ENCODE data around the gene CD6. TPM values are rescaled to one million over a fixed set of nuclear protein-coding genes. Genes with fewer than 3 reads are reported as not detected.

Gene CD6
- polyA plus RNA-seq, 2 of the 4 experiments (the other 2 are of a cell fraction): 0.06 TPM

DNA sequence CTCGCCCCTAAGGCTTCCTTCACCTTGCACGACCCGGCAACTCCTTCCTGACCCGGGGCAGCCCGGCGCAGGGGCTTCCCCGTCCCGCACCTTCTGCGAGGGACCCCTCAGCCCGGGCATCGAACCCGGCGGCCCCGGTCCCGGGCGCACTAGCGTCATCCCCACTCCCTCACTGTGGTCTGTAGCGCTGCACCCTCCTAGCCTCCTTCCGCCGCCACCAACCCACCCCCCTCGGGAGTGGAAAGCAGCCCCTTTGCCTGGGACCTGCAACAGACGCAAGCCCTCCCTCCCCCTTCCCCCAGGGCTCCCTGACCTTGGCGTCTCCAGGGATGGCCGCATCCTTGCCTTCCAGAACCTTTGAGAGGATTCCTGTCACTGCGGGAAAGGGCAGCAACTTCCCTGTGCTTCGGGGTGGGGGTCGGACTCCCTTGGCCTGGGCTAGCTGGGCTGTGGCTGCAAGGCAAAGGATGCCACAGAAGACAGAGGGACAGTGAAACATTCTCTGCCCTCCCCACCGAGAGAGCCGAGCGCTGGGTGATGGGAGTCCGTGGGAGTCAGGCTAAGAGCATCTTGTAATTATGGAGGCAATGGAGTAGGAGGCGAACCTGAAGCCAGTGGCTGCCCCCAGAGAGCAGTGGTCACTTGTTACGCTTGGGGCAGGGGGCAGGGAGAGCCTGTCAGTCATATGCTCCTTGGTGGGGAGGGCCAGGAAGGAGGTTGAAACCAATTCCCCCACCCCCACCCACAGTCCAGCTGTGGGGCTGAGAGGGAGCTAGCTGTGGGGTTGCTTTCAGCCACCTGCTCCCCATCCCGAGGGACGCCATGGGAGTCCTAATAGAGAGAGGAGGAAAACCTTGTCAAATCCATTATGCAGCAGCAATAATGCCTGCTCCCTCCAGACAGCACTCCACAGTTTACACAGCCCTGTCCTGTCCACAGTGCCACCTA, 46.3 kb upstream of the CD6 start:
- Histone ChIP-seq H3K4me2 (peak overlapping the region; percentile 90), H3K27ac (peak overlapping the region; percentile 82 to 97), H3K4me1 (peaks cover 20% of the 10 kb centered on the region), H3K4me3 (peak overlapping the region; percentile 70), H3K9me3 (no peaks in the 10 kb centered on the region)
- CTCF ChIA-PET: interaction anchor here (0.6 to 2.2 kb wide), 2 partner anchors 44 to 228 kb away, joined by 3 to 5 read pairs; no protein-coding TSS in a partner anchor
- TF ChIP-seq, protein P1, sequence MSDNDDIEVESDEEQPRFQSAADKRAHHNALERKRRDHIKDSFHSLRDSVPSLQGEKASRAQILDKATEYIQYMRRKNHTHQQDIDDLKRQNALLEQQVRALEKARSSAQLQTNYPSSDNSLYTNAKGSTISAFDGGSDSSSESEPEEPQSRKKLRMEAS (IDR thresholded peaks at IDR 0.05): no peak
- TF ChIP-seq, protein P2, sequence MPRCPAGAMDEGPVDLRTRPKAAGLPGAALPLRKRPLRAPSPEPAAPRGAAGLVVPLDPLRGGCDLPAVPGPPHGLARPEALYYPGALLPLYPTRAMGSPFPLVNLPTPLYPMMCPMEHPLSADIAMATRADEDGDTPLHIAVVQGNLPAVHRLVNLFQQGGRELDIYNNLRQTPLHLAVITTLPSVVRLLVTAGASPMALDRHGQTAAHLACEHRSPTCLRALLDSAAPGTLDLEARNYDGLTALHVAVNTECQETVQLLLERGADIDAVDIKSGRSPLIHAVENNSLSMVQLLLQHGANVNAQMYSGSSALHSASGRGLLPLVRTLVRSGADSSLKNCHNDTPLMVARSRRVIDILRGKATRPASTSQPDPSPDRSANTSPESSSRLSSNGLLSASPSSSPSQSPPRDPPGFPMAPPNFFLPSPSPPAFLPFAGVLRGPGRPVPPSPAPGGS (IDR thresholded peaks at IDR 0.05): no peak
- TF ChIP-seq HOXB13 (CRISPR knock-in tag; IDR thresholded peaks at IDR 0.05; ENCODE audit: low read depth): no peak
- TF ChIP-seq CBX8 (IDR thresholded peaks at IDR 0.05): no peak
- TF ChIP-seq, protein P3, sequence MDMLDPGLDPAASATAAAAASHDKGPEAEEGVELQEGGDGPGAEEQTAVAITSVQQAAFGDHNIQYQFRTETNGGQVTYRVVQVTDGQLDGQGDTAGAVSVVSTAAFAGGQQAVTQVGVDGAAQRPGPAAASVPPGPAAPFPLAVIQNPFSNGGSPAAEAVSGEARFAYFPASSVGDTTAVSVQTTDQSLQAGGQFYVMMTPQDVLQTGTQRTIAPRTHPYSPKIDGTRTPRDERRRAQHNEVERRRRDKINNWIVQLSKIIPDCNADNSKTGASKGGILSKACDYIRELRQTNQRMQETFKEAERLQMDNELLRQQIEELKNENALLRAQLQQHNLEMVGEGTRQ (IDR thresholded peaks at IDR 0.05): no peak
- TF ChIP-seq EHF (CRISPR knock-in tag; IDR thresholded peaks at IDR 0.05): no peak
- TF ChIP-seq, protein P4, sequence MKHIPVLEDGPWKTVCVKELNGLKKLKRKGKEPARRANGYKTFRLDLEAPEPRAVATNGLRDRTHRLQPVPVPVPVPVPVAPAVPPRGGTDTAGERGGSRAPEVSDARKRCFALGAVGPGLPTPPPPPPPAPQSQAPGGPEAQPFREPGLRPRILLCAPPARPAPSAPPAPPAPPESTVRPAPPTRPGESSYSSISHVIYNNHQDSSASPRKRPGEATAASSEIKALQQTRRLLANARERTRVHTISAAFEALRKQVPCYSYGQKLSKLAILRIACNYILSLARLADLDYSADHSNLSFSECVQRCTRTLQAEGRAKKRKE (CRISPR knock-in tag; IDR thresholded peaks at IDR 0.05; ENCODE audit: low read depth): no peak
- TF ChIP-seq BHLHE40 (IDR thresholded peaks at IDR 0.05; ENCODE audit: low read depth, low read length): no peak
- TF ChIP-seq, protein P5, sequence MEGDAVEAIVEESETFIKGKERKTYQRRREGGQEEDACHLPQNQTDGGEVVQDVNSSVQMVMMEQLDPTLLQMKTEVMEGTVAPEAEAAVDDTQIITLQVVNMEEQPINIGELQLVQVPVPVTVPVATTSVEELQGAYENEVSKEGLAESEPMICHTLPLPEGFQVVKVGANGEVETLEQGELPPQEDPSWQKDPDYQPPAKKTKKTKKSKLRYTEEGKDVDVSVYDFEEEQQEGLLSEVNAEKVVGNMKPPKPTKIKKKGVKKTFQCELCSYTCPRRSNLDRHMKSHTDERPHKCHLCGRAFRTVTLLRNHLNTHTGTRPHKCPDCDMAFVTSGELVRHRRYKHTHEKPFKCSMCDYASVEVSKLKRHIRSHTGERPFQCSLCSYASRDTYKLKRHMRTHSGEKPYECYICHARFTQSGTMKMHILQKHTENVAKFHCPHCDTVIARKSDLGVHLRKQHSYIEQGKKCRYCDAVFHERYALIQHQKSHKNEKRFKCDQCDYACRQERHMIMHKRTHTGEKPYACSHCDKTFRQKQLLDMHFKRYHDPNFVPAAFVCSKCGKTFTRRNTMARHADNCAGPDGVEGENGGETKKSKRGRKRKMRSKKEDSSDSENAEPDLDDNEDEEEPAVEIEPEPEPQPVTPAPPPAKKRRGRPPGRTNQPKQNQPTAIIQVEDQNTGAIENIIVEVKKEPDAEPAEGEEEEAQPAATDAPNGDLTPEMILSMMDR (IDR thresholded peaks at IDR 0.05): no peak
- no peak for TF ChIP-seq SREBF2 (IDR thresholded peaks at IDR 0.05)
- TF ChIP-seq MYC (IDR thresholded peaks at IDR 0.05; ENCODE audit: borderline replicate concordance, low read length): no peak
- no peak for TF ChIP-seq POLR2A (IDR thresholded peaks at IDR 0.05; ENCODE audit: low read length)
- TF ChIP-seq, protein P6, sequence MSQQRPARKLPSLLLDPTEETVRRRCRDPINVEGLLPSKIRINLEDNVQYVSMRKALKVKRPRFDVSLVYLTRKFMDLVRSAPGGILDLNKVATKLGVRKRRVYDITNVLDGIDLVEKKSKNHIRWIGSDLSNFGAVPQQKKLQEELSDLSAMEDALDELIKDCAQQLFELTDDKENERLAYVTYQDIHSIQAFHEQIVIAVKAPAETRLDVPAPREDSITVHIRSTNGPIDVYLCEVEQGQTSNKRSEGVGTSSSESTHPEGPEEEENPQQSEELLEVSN (IDR thresholded peaks at IDR 0.05; ENCODE audit: borderline replicate concordance, low read depth): no peak
- no peak for TF ChIP-seq ZNF302 (CRISPR knock-in tag; IDR thresholded peaks at IDR 0.05)
- TF ChIP-seq CHD2 (IDR thresholded peaks at IDR 0.05; ENCODE audit: low read length, partially characterized antibody): no peak
- no peak for TF ChIP-seq TP53 (CRISPR knock-in tag; IDR thresholded peaks at IDR 0.05)
- TF ChIP-seq GATA3 (IDR thresholded peaks at IDR 0.05; ENCODE audit: borderline replicate concordance): no peak
- POLR2A ChIA-PET: no interaction called here
- ATAC-seq (peak; percentile 38 to 50; a peak in 5 of 6 replicates), FAIRE-seq (no peak), DNase-seq (ENCODE audit: low read depth in 1 of 2, low spot score in 1 of 2) (no peak)
- 4% methylated on average over 25 of the region's 35 CpGs for WGBS (ENCODE audit: missing lambda C conversion rate)

DNA sequence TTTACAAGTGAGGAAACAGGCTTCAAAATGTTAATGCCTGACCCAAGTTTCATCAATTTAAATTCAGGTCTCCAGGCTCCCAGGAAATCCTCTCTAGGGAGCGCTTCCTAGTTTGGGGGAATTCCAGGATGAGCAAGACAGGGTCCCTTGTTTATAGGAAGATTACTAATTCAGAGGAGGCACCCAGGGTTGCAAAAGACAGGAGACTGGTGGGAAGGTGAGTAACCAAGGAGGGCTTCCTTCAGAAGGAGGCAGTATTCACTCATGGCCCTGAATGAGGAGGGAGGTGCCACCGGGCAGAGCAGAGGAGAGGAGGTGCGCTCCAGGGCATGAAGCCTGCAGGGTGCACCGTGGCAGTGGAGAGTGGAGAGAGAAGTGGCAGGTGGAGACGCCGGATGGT, 45.6 kb upstream of the CD6 start:
- ATAC-seq (peak; percentile 28 to 61; a peak in 5 of 6 replicates), FAIRE-seq (no peak), DNase-seq (ENCODE audit: low read depth in 1 of 2, low spot score in 1 of 2) (peak; percentile 52 to 81)
- POLR2A ChIA-PET: no interaction called here
- Histone ChIP-seq H3K27ac (peak overlapping the region in 1 of 2 experiments; percentile 97; a peak in 3 of 6 replicates), H3K4me3 (no peak overlapping the region), H3K4me1 (peaks cover 20% of the 10 kb centered on the region), H3K9me3 (no peaks in the 10 kb centered on the region), H3K4me2 (peak overlapping the region; percentile 90)
- 41% methylated on average over 6 of the region's 6 CpGs for WGBS (ENCODE audit: missing lambda C conversion rate)
- CTCF ChIA-PET: interaction anchor here (0.6 to 3.1 kb wide), 5 partner anchors 11 to 227 kb away, joined by 3 to 11 read pairs (median 5); no protein-coding TSS in a partner anchor
- TF ChIP-seq MAZ (IDR thresholded peaks at IDR 0.05; ENCODE audit: borderline replicate concordance, low read depth, low read length) (no peak), HOXB5 (CRISPR knock-in tag; IDR thresholded peaks at IDR 0.05) (no peak), CBX8 (IDR thresholded peaks at IDR 0.05) (no peak), JUN (IDR thresholded peaks at IDR 0.05) (no peak), HEYL (CRISPR knock-in tag; IDR thresholded peaks at IDR 0.05) (no peak), RAD21 (conservative IDR thresholded peaks at IDR 0.05 in 1 of 2, IDR thresholded peaks at IDR 0.05 in 1 of 2) (peak in 1 of 2 experiments; percentile 4; a peak in 1 of 5 replicates), CHD2 (IDR thresholded peaks at IDR 0.05; ENCODE audit: low read length, partially characterized antibody) (no peak), TFCP2L1 (CRISPR knock-in tag; IDR thresholded peaks at IDR 0.05) (no peak), CHD4 (IDR thresholded peaks at IDR 0.05; ENCODE audit: borderline replicate concordance) (no peak)
- TF ChIP-seq, protein P7, sequence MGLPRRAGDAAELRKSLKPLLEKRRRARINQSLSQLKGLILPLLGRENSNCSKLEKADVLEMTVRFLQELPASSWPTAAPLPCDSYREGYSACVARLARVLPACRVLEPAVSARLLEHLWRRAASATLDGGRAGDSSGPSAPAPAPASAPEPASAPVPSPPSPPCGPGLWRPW (IDR thresholded peaks at IDR 0.05): no peak
- TF ChIP-seq, protein P8, sequence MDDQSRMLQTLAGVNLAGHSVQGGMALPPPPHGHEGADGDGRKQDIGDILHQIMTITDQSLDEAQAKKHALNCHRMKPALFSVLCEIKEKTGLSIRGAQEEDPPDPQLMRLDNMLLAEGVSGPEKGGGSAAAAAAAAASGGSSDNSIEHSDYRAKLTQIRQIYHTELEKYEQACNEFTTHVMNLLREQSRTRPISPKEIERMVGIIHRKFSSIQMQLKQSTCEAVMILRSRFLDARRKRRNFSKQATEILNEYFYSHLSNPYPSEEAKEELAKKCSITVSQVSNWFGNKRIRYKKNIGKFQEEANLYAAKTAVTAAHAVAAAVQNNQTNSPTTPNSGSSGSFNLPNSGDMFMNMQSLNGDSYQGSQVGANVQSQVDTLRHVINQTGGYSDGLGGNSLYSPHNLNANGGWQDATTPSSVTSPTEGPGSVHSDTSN (IDR thresholded peaks at IDR 0.05): no peak
- TF ChIP-seq, protein P5 (IDR thresholded peaks at IDR 0.05): 0 out of 3 replicates have a peak, but pooled peaks have one; percentile 6
